WTC11 (cell line): ENCODE results near the gene TECR. TPM values are rescaled to one million over a fixed set of nuclear protein-coding genes. Genes with fewer than 3 reads are reported as not detected.

Experiments used
- ATAC-seq: fragments of 200-7000 bp; cut with Tn5 transposase; 2 replicates; pipeline ENCODE4 v1.10.0; 2021; ENCODE audit warnings: mild to moderate bottlenecking, moderate library complexity
- CTCF ChIA-PET: fragments of 300-600 bp; sonication (Branson Sonifier 250); formaldehyde crosslinking; loops from one replicate; lab custom pipeline; 2021; ENCODE audit warnings: antibody characterized with exemption; lab: Charles Lee
- POLR2A ChIA-PET: fragments of 350-600 bp; sonication (Branson Sonifier 250); formaldehyde crosslinking; loops from one replicate; lab custom pipeline; 2021; ENCODE audit warnings: antibody characterized with exemption; lab: Charles Lee
- DNase-seq: peaks from one replicate; pipeline ENCODE4 v3.0.0; 2021; ENCODE audit warnings: low spot score
- H3K27ac Mint-ChIP-seq: 2 replicates; pipeline ENCODE4 v1.8.0; 2021; ENCODE audit warnings: mixed read lengths
- H3K27me3 Mint-ChIP-seq: 2 replicates; pipeline ENCODE4 v1.8.0; 2021; ENCODE audit warnings: low read depth, mild to moderate bottlenecking, moderate library complexity, mixed read lengths
- H3K36me3 Mint-ChIP-seq: 2 replicates; pipeline ENCODE4 v1.8.0; 2021; ENCODE audit warnings: mixed read lengths
- H3K4me1 Mint-ChIP-seq: 2 replicates; pipeline ENCODE4 v1.8.0; 2022; ENCODE audit warnings: mixed read lengths
- H3K4me3 Mint-ChIP-seq: 2 replicates; pipeline ENCODE4 v1.8.0; 2021; ENCODE audit warnings: mild to moderate bottlenecking, moderate library complexity, mixed read lengths
- H3K9me3 Mint-ChIP-seq: 2 replicates; pipeline ENCODE4 v1.8.0; 2021; ENCODE audit warnings: mixed read lengths
- AFF4 ChIP-seq: sonication (generic); formaldehyde crosslinking; IDR thresholded peaks from 2 replicates; pipeline ENCODE4 v1.8.1; 2023; ENCODE audit warnings: mild to moderate bottlenecking, missing genetic modification reagents, borderline replicate concordance
- ATF2 ChIP-seq: sonication (generic); formaldehyde crosslinking; IDR thresholded peaks from 2 replicates; pipeline ENCODE4 v1.8.1; 2022; ENCODE audit warnings: low read depth, missing genetic modification reagents, borderline replicate concordance
- CDX4 ChIP-seq: fragments of 250-450 bp; sonication (Bioruptor Pico); IDR thresholded peaks from 2 replicates; pipeline ENCODE4 v1.9.0; 2021; ENCODE audit warnings: moderate library complexity, mild to moderate bottlenecking, inconsistent platforms, borderline replicate concordance
- CTCF ChIP-seq: fragments of 200-600 bp; IDR thresholded peaks from 2 replicates; pipeline ENCODE4 v1.8.0; 2022; ENCODE audit warnings: antibody characterized with exemption
- E2F5 ChIP-seq: sonication (generic); formaldehyde crosslinking; IDR thresholded peaks from 2 replicates; pipeline ENCODE4 v1.8.1; 2022; ENCODE audit warnings: mild to moderate bottlenecking, moderate library complexity, missing genetic modification reagents
- EMX1 ChIP-seq: fragments of 250-450 bp; sonication (Bioruptor Pico); IDR thresholded peaks from 2 replicates; pipeline ENCODE4 v1.8.0; 2021; ENCODE audit warnings: mild to moderate bottlenecking
- FOXP1 ChIP-seq: sonication (generic); formaldehyde crosslinking; IDR thresholded peaks from 2 replicates; pipeline ENCODE4 v1.8.0; 2022; ENCODE audit warnings: missing genetic modification reagents, mild to moderate bottlenecking, moderate library complexity, borderline replicate concordance
- GABPB1 ChIP-seq: sonication (generic); formaldehyde crosslinking; IDR thresholded peaks from 2 replicates; pipeline ENCODE4 v1.8.1; 2023; ENCODE audit warnings: mild to moderate bottlenecking, missing genetic modification reagents
- HMGXB4 ChIP-seq: sonication (generic); formaldehyde crosslinking; IDR thresholded peaks from 2 replicates; pipeline ENCODE4 v1.8.1; 2023; ENCODE audit warnings: mild to moderate bottlenecking, moderate library complexity, missing genetic modification reagents
- JAZF1 ChIP-seq: fragments of 250-450 bp; sonication (Bioruptor Pico); IDR thresholded peaks from 2 replicates; pipeline ENCODE4 v1.9.0; 2021; ENCODE audit warnings: moderate library complexity, mild to moderate bottlenecking, inconsistent platforms
- JUN ChIP-seq: sonication (generic); formaldehyde crosslinking; IDR thresholded peaks from 2 replicates; pipeline ENCODE4 v1.8.0; 2023; ENCODE audit warnings: mild to moderate bottlenecking, missing genetic modification reagents
- NFYB ChIP-seq: sonication (generic); formaldehyde crosslinking; conservative IDR thresholded peaks from 2 replicates; pipeline ENCODE4 v1.8.0; 2022; ENCODE audit warnings: low read depth, missing genetic modification reagents
- NR1H2 ChIP-seq: sonication (generic); formaldehyde crosslinking; IDR thresholded peaks from 2 replicates; pipeline ENCODE4 v1.9.0; 2021; ENCODE audit warnings: mild to moderate bottlenecking, moderate library complexity, missing genetic modification reagents
- NR2C2 ChIP-seq: sonication (generic); formaldehyde crosslinking; IDR thresholded peaks from 2 replicates; pipeline ENCODE4 v1.8.0; 2022; ENCODE audit warnings: mild to moderate bottlenecking, missing genetic modification reagents
- RELA ChIP-seq: sonication (generic); formaldehyde crosslinking; IDR thresholded peaks from 2 replicates; pipeline ENCODE4 v1.8.1; 2022; ENCODE audit warnings: missing genetic modification reagents, mild to moderate bottlenecking, borderline replicate concordance
- ZNF121 ChIP-seq: sonication (generic); formaldehyde crosslinking; IDR thresholded peaks from 2 replicates; pipeline ENCODE4 v1.8.0; 2023; ENCODE audit warnings: missing genetic modification reagents
- ZNF219 ChIP-seq: sonication (generic); formaldehyde crosslinking; IDR thresholded peaks from 2 replicates; pipeline ENCODE4 v1.8.0; 2023; ENCODE audit warnings: missing genetic modification reagents, mild to moderate bottlenecking, borderline replicate concordance
- ZNF232 ChIP-seq: sonication (generic); formaldehyde crosslinking; IDR thresholded peaks from 2 replicates; pipeline ENCODE4 v1.8.0; 2022; ENCODE audit warnings: mild to moderate bottlenecking, missing genetic modification reagents
- ZNF416 ChIP-seq: fragments of 250-450 bp; sonication (Bioruptor Pico); IDR thresholded peaks from 2 replicates; pipeline ENCODE4 v1.9.0; 2021; ENCODE audit warnings: mild to moderate bottlenecking, inconsistent platforms
- ZNF512 ChIP-seq: sonication (generic); formaldehyde crosslinking; IDR thresholded peaks from 2 replicates; pipeline ENCODE4 v1.8.1; 2022; ENCODE audit warnings: missing genetic modification reagents, borderline replicate concordance
- ZNF671 ChIP-seq: fragments of 250-450 bp; sonication (Bioruptor Pico); IDR thresholded peaks from 2 replicates; pipeline ENCODE4 v1.8.0; 2021; ENCODE audit warnings: mild to moderate bottlenecking
- total RNA-seq: library from RNA; stranded (reverse); gene quantifications from 3 replicates; pipeline ENCODE4 v1.2.3, GENCODE V29; 2021

TECR gene
- total RNA-seq, 1 experiment from 2014 or later: 161 TPM

- Mint-ChIP-seq H3K9me3 (peaks cover 36% of the 10 kb centered on the region), H3K27ac (no peak overlapping the region), H3K4me1 (no peaks in the 10 kb centered on the region), H3K4me3 (no peak overlapping the region), H3K27me3 (peaks cover 29% of the 10 kb centered on the region), H3K36me3 (peaks cover 11% of the 10 kb centered on the region)
- DNase-seq (no peak), ATAC-seq (no peak)
- CTCF ChIA-PET: interaction anchor here (1.4 kb wide), 1 partner anchor 90 kb away, joined by 3 read pairs; no protein-coding TSS in a partner anchor
- TF ChIP-seq ZNF232 (CRISPR knock-in tag) (no peak), AFF4 (CRISPR knock-in tag) (no peak), NFYB (CRISPR knock-in tag) (no peak), JUN (CRISPR knock-in tag) (no peak), HMGXB4 (no peak), NR1H2 (CRISPR knock-in tag) (no peak), JAZF1 (no peak), ZNF671 (CRISPR knock-in tag) (no peak), ZNF416 (CRISPR knock-in tag) (no peak), ZNF121 (CRISPR knock-in tag) (no peak), CDX4 (CRISPR knock-in tag) (no peak), EMX1 (CRISPR knock-in tag) (no peak)
- POLR2A ChIA-PET: no interaction called here
Measured at GRCh38 chr19:14595558-14595957, 66.2 kb downstream of the TECR start.

GRCh38 chr19:14599548-14600147, 70.3 kb downstream of the TECR start:
- ChIA-PET POLR2A (no interaction called here), CTCF (no interaction called here)
- no peak overlapping the region for H3K27ac Mint-ChIP-seq
- H3K36me3 Mint-ChIP-seq: peaks cover 11% of the 10 kb centered on the region
- DNase-seq (no peak), ATAC-seq (no peak)
- peaks cover 45% of the 10 kb centered on the region for H3K9me3 Mint-ChIP-seq
- peaks cover 24% of the 10 kb centered on the region for H3K27me3 Mint-ChIP-seq
- H3K4me1 Mint-ChIP-seq: no peaks in the 10 kb centered on the region
- H3K4me3 Mint-ChIP-seq: no peak overlapping the region
- no peak for TF ChIP-seq NR2C2 (CRISPR knock-in tag)
- no peak for TF ChIP-seq E2F5 (CRISPR knock-in tag)
- no peak for TF ChIP-seq FOXP1 (CRISPR knock-in tag)
- TF ChIP-seq ATF2 (CRISPR knock-in tag): no peak
- no peak for TF ChIP-seq CTCF
- TF ChIP-seq RELA (CRISPR knock-in tag): no peak
- TF ChIP-seq ZNF416 (CRISPR knock-in tag): no peak
- TF ChIP-seq GABPB1: no peak
- TF ChIP-seq ZNF512 (CRISPR knock-in tag): no peak
- TF ChIP-seq ZNF219 (CRISPR knock-in tag): no peak
